ENCODE measurements around the gene ZFP37. TPM values are rescaled to one million over a fixed set of nuclear protein-coding genes. Genes with fewer than 3 reads are reported as not detected.
"Not testable (repeated sequence)": the region's sequence is repeated elsewhere in the genome, so short reads cannot be mapped to it uniquely, and the experiment has no call there.

ZFP37 gene
- 1 to 10 TPM; 1.8 to 2.7 TPM for total RNA-seq

GRCh38 chr9:113056191-113057106 lies at the start of gene ZFP37:
TSS of gene ZFP37 (minus strand) at chr9:113056724. CDS start at chr9:113056688, 36 bp downstream.
- no peak for TF ChIP-seq CTCF (IDR thresholded peaks at IDR 0.05)
- H3K36me3 ChIP-seq, result peaks cover 5% of the 10 kb centered on the region
- peak; percentile 80 for DNase-seq (ENCODE audit: low spot score)
- peak; percentile 73 for ATAC-seq (ENCODE audit: insufficient number of reproducible peaks, low FRiP score, low read depth)
- peak within 1 kb of the TSS; percentile 38 to 60 for H3K27ac ChIP-seq
- peaks cover 44% of the 10 kb centered on the region for H3K9me3 ChIP-seq
- H3K4me1 ChIP-seq (ENCODE audit: control insufficient read depth in 1 of 2, low read depth in 2 of 2), result peaks cover 5 to 8% of the 10 kb centered on the region in 2 donors
- H3K27me3 ChIP-seq (replicated peaks; ENCODE audit: insufficient read depth), result no peaks in the 10 kb centered on the region
- peak within 1 kb of the TSS; percentile 77 for H3K4me3 ChIP-seq

- not testable (repeated sequence) for DNase-seq (ENCODE audit: low spot score); H3K27me3 ChIP-seq (replicated peaks; ENCODE audit: insufficient read depth); H3K4me3 ChIP-seq; ATAC-seq (ENCODE audit: insufficient number of reproducible peaks, low FRiP score, low read depth); H3K9me3 ChIP-seq; H3K36me3 ChIP-seq; H3K4me1 ChIP-seq (ENCODE audit: control insufficient read depth in 1 of 2, low read depth in 2 of 2); H3K27ac ChIP-seq
Observed at GRCh38 chr9:113105345-113105744, 48.8 kb upstream of the ZFP37 start.

- ATAC-seq (ENCODE audit: insufficient number of reproducible peaks, low FRiP score, low read depth), result no peak
- H3K9me3 ChIP-seq, result no peaks in the 10 kb centered on the region
Observed at GRCh38 chr9:113095561-113095960, 39.0 kb upstream of the ZFP37 start.

GRCh38 chr9:113089924-113090323 lies 33.4 kb upstream of the ZFP37 start:
- H3K27me3 ChIP-seq (replicated peaks; ENCODE audit: insufficient read depth), result peaks cover 16% of the 10 kb centered on the region
- H3K36me3 ChIP-seq; DNase-seq (ENCODE audit: low spot score); H3K4me3 ChIP-seq; H3K4me1 ChIP-seq (ENCODE audit: control insufficient read depth in 1 of 2, low read depth in 2 of 2); H3K27ac ChIP-seq; H3K9me3 ChIP-seq; ATAC-seq (ENCODE audit: insufficient number of reproducible peaks, low FRiP score, low read depth): not testable (repeated sequence)

More at GRCh38 chr9:113095561-113095960, 39.0 kb upstream of the ZFP37 start:
- Histone ChIP-seq H3K27ac (no peak overlapping the region), H3K4me3 (no peak overlapping the region), H3K36me3 (no peaks in the 10 kb centered on the region), H3K27me3 (replicated peaks; ENCODE audit: insufficient read depth) (peaks cover 10% of the 10 kb centered on the region), H3K4me1 (ENCODE audit: control insufficient read depth in 1 of 2, low read depth in 2 of 2) (no peaks in the 10 kb centered on the region)
- no peak for TF ChIP-seq CTCF (IDR thresholded peaks at IDR 0.05)
- no peak for DNase-seq (ENCODE audit: low spot score)

- H3K27me3 ChIP-seq (replicated peaks; ENCODE audit: insufficient read depth), result peaks cover 16% of the 10 kb centered on the region
- H3K36me3 ChIP-seq; H3K9me3 ChIP-seq; ATAC-seq (ENCODE audit: insufficient number of reproducible peaks, low FRiP score, low read depth); H3K4me3 ChIP-seq; H3K27ac ChIP-seq; DNase-seq (ENCODE audit: low spot score); H3K4me1 ChIP-seq (ENCODE audit: control insufficient read depth in 1 of 2, low read depth in 2 of 2): not testable (repeated sequence)
Observed at GRCh38 chr9:113089143-113089505, 32.6 kb upstream of the ZFP37 start.

- not testable (repeated sequence) for ATAC-seq (ENCODE audit: insufficient number of reproducible peaks, low FRiP score, low read depth); H3K9me3 ChIP-seq; H3K36me3 ChIP-seq; H3K27ac ChIP-seq; H3K4me3 ChIP-seq; DNase-seq (ENCODE audit: low spot score); H3K4me1 ChIP-seq (ENCODE audit: control insufficient read depth in 1 of 2, low read depth in 2 of 2)
- H3K27me3 ChIP-seq (replicated peaks; ENCODE audit: insufficient read depth), result peaks cover 16% of the 10 kb centered on the region
Observed at GRCh38 chr9:113088456-113089142, 32.1 kb upstream of the ZFP37 start.

GRCh38 chr9:113062932-113063310 lies 6.4 kb upstream of the ZFP37 start:
- H3K4me1 ChIP-seq (ENCODE audit: control insufficient read depth in 1 of 2, low read depth in 2 of 2); H3K27ac ChIP-seq; H3K4me3 ChIP-seq; DNase-seq (ENCODE audit: low spot score); H3K27me3 ChIP-seq (replicated peaks; ENCODE audit: insufficient read depth); ATAC-seq (ENCODE audit: insufficient number of reproducible peaks, low FRiP score, low read depth); H3K36me3 ChIP-seq: not testable (repeated sequence)
- H3K9me3 ChIP-seq, result peaks cover 19% of the 10 kb centered on the region

GRCh38 chr9:113062256-113062931 lies 5.9 kb upstream of the ZFP37 start:
- H3K9me3 ChIP-seq, result peaks cover 19% of the 10 kb centered on the region
- not testable (repeated sequence) for DNase-seq (ENCODE audit: low spot score); H3K4me1 ChIP-seq (ENCODE audit: control insufficient read depth in 1 of 2, low read depth in 2 of 2); ATAC-seq (ENCODE audit: insufficient number of reproducible peaks, low FRiP score, low read depth); H3K27me3 ChIP-seq (replicated peaks; ENCODE audit: insufficient read depth); H3K4me3 ChIP-seq; H3K27ac ChIP-seq; H3K36me3 ChIP-seq

- not testable (repeated sequence) for DNase-seq (ENCODE audit: low spot score); H3K4me1 ChIP-seq (ENCODE audit: control insufficient read depth in 1 of 2, low read depth in 2 of 2); H3K4me3 ChIP-seq; H3K27me3 ChIP-seq (replicated peaks; ENCODE audit: insufficient read depth); H3K36me3 ChIP-seq; ATAC-seq (ENCODE audit: insufficient number of reproducible peaks, low FRiP score, low read depth); H3K27ac ChIP-seq
- H3K9me3 ChIP-seq, result peaks cover 19% of the 10 kb centered on the region
Observed at GRCh38 chr9:113061072-113061850, 4.7 kb upstream of the ZFP37 start.

Measured in thoracic aorta (tissue), 2 donors.